MM.1S (cell line): ENCODE measurements around the gene DRP2.

ENCODE experiments used
- CTCF ChIP-seq: fragments of 300-600 bp; sonication (generic); IDR thresholded peaks from 2 replicates; pipeline ENCODE4 v1.5.1; 2016; ENCODE audit warnings: antibody characterized with exemption, low read length, mixed read lengths
- EZH2phosphoT487 ChIP-seq: fragments of 300-600 bp; sonication (generic); IDR thresholded peaks from 2 replicates; pipeline ENCODE4 v1.6.1; 2018; ENCODE audit warnings: antibody characterized with exemption, low read length

DNA sequence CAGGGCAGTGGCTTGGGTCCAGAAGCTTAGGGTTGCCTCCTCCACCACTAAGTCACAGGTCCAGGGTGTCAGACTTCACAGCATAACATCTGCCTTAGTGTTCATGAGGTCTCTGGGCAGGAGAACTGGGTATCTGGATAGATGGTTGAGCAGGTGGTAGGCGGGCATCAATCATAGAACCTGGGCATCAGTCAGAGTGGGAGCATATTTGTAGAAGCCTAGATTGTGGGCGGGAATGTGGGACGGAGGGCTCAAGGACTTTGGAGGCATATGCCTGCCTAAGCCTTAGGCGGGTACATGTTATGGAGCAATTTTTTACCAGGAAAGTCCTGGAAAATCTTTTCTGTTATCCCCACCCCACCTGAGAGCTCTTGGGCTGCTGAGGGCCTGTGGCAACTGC lies 43.0 kb downstream of the DRP2 start:
- TF ChIP-seq CTCF: no peak
- TF ChIP-seq EZH2phosphoT487: no peak
